AG09319 (cell line): ENCODE measurements around the gene CTDSPL.
A peak's percentile ranks its signal among the peaks of the same experiment; 100 is the strongest.

ENCODE experiments used
- DNase-seq: peaks from one replicate; pipeline ENCODE4 v3.0.0-alpha.2; 2010; ENCODE audit warnings: low read depth; ENCODE audit errors: extremely low read depth
- CTCF ChIP-seq: IDR thresholded peaks from 2 replicates; pipeline ENCODE4 v1.5.1; 2011; ENCODE audit warnings: low read depth, mild to moderate bottlenecking, inconsistent platforms, low read length, moderate library complexity

Gene CTDSPL

GRCh38 chr3:37973246-37974054 lies 111.8 kb downstream of the CTDSPL start:
- DNase-seq: no peak
- no peak for TF ChIP-seq CTCF

- peak; percentile 76 for TF ChIP-seq CTCF
- DNase-seq: no peak
Measured at GRCh38 chr3:37974121-37975083, 112.7 kb downstream of the CTDSPL start.

GRCh38 chr3:37979541-37980461 lies 118.1 kb downstream of the CTDSPL start:
- no peak for TF ChIP-seq CTCF
- no peak for DNase-seq

- DNase-seq: no peak
Measured at GRCh38 chr3:37980462-37981347, 119.0 kb downstream of the CTDSPL start.

GRCh38 chr3:37981348-37981664 lies 119.6 kb downstream of the CTDSPL start:
- TF ChIP-seq CTCF: no peak
- no peak for DNase-seq

More at GRCh38 chr3:37980462-37981347, 119.0 kb downstream of the CTDSPL start:
- TF ChIP-seq CTCF: no peak

GRCh38 chr3:37982331-37982730 lies 120.7 kb downstream of the CTDSPL start:
- no peak for DNase-seq
- TF ChIP-seq CTCF: no peak
